D721Med (cell line): ENCODE results near the gene STK32B.

Experiments
- DNase-seq: peaks from one replicate; pipeline ENCODE4 v3.0.0; 2011; ENCODE audit warnings: low spot score; ENCODE audit not compliant: insufficient read length
- FAIRE-seq: peaks from 2 replicates; lab custom pipeline; 2011; peaks lifted over from hg19 to GRCh38; lab: Jason Lieb, UNC
- CTCF ChIP-seq: IDR thresholded peaks from 2 replicates; pipeline ENCODE4 v1.5.1; 2012; ENCODE audit warnings: mild to moderate bottlenecking, control low read depth; ENCODE audit not compliant: insufficient read depth; ENCODE audit errors: missing control alignments

STK32B gene

DNA sequence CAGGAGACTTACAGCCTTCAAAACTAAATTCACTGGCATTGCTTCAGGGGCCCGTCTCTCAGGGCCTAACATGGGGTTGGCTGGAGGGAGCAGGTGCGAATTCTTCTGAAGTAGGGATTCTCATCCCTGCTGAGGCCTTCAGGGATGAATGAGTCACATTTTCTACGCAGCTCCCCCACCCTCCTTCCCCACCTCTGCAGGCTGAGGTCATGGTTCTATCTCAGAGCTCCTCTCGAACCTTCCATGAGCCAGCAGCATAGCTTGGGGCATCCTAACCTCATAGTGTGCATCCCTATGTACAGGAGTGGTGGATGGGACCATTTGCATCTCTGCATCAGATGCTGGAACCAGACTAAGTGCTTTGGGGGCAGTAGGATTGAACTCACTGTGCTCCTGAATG is 347.8 kb downstream of the STK32B start:
- DNase-seq (no peak), FAIRE-seq (no peak)
- no peak for TF ChIP-seq CTCF

DNA sequence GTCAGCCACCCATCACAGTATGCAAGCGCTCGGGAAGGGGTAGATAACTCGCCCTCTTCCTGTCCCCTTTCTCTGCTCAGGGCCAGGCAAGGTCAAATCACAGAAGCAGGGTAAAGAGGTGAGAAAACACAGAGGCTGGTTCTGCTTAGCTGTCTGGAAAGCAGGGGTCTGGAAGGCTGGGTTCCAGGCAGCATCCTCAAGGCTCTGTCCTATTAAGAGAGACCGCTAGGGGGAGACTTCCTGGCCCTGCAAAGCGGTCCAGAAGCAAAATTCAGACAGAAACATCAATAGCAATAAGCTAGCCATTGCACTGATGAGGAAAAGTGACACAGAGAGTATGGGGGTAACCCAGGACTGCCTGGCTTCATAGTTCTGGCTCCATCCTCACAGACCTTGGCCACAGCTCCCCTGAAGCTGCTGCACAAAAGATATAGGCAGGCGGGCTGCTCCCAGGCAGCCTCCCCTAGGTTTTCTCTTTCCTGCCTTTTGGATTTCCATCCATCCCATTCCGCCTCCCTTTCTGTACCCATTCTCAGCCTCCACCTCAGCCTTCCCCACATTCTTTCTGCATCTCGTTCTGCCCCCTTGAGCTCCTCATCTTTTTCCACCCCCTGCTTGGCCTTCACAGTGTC is 348.6 kb downstream of the STK32B start:
- FAIRE-seq (no peak), DNase-seq (peak; percentile 35)
- peak; percentile 51 for TF ChIP-seq CTCF

DNA sequence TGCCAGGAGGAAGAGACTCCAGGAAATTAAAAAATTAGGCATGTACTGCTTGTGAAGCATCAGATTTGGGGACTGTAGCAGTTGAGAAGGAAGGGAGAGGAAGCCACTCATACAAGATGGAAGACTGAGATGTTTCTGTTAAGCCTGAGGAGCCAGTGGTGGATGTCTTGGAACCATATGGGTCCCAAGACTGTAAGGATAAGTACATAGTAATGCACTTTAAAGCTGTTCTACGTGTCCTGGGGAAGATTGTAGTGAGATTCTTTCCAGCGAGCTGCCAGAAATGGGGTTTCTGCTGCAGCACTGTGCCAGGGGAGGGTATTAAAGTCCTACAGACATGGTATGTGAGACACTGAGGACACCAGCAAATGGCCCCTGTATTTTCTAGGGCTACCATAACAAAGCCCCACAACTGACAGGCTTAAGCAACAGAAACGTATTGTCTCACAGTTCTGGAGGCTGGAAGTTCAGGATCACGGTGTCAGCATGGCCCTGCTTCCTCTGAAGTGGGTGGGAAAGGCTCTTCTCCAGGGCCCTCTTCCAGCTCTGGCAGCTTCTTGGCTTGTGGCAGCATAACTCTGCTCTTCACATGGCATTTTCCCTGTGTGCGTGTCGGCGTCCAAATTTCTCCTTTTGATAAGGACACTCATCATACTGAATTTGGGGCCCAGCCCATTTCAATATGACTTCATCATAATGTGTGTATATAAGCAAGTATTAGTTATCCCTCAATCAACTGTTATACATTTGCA is 352.6 kb downstream of the STK32B start:
- no peak for TF ChIP-seq CTCF
- FAIRE-seq = no peak
- no peak for DNase-seq

- no peak for DNase-seq
- no peak for FAIRE-seq
- no peak for TF ChIP-seq CTCF
These were observed 358.0 kb downstream of the STK32B start for GRCh38 chr4:5409237-5409636.

GRCh38 chr4:5409972-5410618 is 358.8 kb downstream of the STK32B start:
- FAIRE-seq = no peak
- no peak for DNase-seq
- no peak for TF ChIP-seq CTCF

DNA sequence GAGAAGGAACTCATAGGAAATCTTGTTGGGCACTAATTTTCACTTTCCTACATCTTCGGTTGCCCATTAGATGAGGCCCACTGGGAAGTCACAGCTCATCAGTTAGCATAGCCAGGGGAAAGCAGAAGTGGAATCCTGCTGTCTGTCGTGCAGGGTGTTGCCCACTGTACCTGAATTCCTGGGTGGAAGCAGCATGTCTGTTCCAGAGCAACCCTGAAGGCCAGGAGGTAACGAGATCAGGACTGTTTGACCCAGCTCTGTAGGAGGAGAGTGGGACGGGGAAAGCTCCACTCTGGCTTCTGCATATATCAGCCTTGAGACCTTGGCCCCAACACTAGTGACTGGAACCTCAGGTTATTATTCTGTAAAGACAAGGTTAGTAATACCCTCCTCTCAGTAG is 361.0 kb downstream of the STK32B start:
- TF ChIP-seq CTCF = no peak
- DNase-seq (no peak), FAIRE-seq (no peak)

- no peak for DNase-seq
- no peak for TF ChIP-seq CTCF
- FAIRE-seq = no peak
These were observed 361.5 kb downstream of the STK32B start for GRCh38 chr4:5412751-5413150.
